Hippocampal formation (tissue), 2 donors: ENCODE results near the gene ANKRD33.

ENCODE experiments used
- DNase-seq, 2 donors: peaks; one replicate each; lab custom pipeline; 2025; lab: John Stamatoyannopoulos, UW

Gene ANKRD33

DNA sequence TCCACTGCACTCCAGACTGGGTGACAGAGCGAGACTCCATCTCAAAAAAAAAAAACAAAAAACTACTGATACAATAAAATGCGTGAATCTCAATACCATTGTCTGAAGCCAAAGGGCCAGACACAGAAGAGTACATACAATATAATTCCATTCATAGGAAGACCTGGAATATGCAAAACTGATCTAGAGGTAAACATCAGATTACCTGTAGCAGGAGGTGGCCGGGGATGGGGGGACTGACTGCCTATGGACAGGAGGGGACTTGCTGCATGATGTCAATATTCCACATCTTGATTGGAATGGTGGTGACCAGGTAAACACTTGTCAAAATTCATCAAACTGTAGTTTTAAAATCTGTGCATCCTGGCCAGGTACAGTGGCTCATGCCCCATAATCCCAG, 26.9 kb upstream of the ANKRD33 start:
- DNase-seq = no peak

DNA sequence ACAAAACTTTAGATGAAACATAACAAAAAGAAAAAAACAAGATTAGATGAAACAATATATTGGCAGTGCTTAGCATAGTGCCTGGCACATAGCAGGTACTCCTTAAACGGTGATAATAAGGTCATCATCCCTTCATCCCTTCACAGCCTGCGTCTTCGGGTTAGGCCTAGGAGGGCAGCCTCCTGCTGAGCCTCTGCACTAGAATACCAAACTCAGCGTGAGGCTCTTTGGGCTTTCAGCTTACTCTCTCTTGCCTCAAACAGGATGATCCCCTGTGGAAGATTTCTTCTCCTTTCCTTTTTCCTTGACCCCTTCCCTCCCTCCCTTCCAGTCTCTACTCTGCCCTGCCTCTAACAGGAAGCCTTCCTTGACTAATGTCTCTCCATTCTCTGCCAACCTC, 25.0 kb upstream of the ANKRD33 start:
- no peak for DNase-seq

DNA sequence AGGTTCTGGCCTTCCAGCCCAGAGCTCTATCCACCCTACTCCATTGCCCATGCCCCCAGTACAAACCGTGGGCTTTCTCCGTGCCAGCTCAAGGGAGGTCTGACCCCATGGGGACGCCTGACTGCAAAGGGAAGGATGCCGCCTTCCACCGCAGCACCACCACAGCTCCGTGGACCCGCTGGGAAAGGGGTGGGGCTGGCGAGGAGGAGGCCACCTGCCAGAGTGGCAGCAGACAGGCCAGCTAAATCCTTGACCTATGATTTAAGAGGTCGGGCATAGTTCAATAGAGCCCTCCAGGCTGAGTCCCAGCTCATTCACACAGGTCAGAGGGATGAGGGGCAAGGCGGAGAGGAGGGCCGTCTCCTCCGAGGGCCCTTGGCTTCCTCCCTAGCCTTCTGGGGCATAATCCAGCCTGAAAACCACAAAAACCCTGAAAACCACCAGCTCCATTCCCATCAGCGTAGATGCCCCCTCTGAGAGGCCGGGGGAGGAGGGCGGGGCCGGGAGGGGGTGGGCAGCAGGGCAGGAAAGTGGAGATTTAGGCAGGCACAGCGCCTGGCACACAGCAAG, 24.5 kb upstream of the ANKRD33 start:
- no peak for DNase-seq

DNA sequence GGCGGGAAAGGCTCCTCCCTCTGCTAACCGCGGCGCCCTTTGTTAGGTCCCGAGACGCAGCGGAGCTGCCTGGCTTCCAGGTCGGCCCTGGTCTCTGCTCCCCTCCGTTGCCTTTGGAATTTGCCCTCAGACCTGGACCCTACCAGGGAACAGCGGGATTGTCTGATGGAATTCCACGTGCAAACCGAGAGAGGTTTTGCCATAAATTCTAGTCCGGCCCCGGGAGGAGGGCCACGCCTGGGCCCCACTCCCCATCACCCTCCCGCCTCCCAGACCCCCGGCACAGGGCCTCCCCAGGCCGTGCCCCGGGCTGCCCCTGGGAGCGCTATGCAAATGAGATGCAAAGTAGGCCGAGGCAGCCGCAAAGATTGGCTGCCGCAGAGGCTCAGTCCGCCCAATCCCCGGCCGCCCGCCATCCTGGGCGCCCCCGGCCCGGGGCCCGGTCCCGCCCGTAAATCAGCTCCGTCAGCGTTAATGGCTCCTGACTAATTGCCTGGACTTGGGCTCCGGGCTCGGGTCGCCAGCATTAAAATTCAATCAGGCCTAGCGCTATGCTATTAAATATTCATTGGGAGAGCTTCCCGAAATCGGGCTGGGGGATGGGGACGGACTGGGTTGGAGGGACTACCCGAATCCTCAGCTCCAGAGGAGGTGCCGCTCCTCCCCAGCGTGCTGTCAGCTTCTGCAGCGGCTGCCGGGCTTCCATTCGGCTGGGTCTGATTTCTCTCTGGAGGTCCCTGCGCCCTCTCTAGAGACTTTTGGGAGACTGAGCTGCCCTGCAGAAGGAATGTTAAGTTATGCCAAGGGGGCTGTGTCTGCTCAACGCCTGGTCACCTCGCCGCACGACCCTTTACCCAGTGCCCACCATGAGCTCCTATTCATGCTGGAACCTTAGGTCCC, 23.7 kb upstream of the ANKRD33 start:
- DNase-seq = no peak

DNA sequence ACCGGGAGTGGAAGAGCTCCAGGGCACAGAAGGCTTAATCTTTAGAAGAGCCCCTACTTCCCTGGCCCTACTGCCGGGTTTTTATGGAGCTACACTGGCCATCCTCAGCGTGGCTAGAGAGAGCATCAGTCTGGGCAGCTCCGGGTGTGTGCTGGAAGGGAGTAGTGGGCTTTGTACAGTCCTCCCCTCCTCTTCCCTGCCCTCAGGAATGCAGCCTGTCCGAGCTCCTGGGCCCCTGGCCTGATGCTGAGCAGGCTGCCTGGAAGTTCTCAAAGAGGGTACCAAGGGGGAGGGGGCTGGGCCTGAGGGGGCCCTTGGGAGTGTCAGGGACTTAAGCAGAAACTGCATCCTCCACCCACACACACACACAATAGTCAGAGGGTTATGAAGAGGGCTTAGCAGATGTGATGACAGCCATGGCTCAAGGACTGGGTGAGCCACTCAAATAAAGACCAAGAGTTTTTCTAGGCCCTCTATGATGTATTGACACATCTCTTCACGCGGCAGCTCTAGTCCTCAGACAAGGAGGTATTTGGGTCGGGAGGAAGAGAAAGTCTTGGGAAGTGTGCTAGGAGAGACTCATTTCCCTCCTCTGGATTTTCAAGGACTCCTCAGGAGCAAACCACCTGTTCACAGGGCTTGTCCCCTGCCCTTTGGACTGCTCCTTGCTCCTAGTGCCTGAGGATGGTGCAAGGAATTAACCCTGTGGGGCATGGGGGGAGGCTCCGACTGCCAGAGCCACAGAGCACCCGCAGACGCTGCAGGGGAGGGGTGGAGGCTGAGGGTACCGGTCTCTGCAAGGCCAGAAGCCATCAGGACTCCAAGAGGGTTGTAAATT, 22.9 kb upstream of the ANKRD33 start:
- no peak for DNase-seq

DNA sequence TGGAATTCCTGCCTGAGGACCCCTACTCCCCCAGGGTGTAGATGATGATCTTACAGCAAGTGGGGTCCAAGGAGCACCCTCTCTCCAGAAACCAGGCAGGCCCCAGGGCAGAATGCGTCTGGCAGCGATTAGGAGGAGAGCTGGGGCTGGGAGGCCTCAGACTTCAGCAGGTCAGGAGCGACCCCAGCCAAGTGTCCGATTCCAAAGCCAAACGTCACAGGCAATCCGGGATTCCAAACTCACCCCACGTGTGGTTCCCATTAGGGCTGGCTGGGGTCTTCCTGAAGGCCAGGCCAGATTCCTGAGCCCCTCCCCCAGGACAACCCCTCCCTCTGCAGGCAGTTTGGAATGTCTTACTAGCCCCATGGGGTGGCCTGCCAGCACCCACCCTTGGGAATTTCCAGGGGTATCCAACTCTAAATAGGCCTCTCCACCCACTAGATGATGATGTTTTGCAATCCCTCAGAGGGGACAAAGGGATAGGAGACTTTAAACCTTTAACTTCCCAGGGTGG, 22.1 kb upstream of the ANKRD33 start:
- DNase-seq = no peak

DNA sequence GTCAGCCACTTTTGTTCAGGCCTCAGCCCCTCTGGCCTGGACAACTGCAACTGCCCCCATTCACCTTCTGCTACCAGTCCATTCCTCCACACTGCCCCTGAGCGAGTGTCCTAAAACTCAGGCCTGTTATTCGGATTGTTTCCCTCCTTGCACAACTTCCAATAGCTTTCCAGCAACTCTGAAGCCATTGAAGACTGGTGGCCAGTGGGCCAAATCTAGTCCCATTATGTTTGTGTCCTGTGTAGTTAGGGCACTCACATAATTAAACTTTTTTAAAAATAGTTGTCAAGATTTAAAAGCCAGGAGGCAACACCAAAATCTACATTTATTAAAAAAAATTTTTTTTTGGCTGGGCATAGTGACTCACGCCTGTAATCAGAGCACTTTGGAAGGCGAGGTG, 21.6 kb upstream of the ANKRD33 start:
- no peak for DNase-seq

DNA sequence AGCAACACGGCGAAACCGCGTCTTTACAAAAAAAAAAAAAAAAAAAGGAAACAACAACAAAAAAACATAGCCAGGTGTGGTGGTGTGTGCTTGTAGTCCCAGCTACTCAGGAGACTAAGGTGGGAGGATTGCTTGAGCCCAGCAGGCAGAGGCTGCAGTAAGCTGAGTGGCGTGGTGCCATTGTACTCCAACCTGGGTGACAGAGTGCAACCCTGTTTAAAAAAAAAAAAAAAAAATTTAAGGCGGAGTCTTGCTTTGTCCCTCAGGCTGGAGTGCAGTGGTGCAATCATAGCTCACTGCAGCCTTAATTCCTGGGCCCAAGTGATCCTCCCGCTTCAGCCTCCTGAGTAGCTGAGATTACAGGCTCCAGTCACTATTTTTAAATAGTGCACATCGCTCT, 21.1 kb upstream of the ANKRD33 start:
- no peak for DNase-seq

DNA sequence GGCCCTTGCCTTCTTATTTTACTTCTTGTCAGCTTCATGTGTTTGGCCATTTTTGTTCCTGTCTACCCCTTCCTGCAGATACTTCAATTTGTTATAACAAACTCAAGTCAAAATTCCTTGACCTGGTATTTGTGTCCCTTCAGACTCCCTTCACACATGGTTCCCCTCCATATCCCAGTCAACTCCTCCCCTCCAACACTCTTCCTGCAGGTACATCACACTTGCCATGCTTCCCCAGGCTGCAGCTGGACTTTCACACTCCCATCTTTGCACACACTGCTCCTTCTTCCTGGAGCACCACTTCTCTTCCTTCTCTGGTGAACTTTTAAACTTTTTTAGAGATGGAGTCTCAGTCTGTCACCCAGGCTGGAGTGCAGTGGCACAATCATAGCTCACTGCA, 20.5 kb upstream of the ANKRD33 start:
- DNase-seq = no peak

DNA sequence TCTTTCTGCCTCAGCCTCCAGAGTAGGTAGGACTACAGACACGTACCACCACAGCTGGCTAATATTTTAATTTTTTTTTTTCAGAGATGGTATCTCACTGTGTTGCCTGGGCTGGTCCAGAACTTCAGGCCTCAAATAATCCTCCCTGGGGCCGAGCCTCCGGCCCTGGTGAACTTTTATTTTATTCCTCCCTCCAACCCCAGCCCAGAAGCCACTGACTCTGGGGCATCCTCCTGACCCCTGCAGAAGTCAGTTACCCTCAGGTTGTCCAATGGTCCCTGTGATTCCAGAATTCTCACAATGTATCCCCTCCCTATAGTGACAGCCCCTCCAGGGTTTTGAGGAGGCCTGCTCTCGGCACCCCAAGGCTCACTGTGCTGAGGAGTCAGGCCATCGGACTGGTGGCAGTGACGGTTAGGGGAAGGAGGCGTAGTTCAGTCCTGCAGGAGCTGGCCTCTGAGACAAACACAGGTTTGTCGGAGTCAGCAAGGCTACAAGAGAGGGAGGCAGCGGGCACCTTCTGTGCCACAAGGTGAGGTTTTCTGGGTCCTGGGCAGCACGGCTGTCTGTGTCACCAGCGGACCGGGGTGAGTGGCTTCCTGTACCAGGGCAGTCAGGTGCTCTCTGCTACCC, 20.0 kb upstream of the ANKRD33 start:
- no peak for DNase-seq

DNA sequence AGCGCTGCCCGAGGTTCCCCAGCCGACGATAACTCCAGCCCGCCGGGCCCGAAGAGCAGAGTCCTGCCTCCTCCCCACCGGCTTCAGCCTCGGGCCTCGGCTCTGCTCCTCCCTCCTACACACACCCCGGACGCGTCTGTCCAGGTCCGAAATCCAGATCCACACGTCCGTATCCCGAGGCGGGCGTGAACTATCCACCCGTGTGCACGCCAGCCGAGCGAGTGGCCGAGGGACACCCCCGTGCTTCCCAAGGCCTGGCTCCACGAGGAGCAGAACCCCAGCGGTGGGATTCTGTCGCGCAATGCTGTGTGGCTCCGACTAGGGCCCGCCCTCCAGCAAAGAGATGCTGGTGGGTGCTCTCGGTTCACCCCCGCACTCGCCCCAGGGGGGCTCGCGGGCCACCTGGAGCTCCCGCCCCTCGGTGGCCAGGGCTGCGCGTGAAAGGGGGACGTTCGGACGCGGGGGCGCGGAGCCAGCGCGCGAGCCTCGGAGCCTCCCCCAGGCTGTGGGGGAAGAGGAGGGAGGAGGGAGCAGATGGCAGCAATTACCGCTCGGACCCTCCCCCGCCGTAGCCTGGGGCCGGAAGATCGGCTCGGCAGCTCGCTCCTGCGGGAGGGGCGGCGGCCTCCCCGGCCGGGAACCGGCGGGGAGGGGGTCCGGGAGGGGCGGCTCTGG, 18.9 kb upstream of the ANKRD33 start:
- no peak for DNase-seq

DNA sequence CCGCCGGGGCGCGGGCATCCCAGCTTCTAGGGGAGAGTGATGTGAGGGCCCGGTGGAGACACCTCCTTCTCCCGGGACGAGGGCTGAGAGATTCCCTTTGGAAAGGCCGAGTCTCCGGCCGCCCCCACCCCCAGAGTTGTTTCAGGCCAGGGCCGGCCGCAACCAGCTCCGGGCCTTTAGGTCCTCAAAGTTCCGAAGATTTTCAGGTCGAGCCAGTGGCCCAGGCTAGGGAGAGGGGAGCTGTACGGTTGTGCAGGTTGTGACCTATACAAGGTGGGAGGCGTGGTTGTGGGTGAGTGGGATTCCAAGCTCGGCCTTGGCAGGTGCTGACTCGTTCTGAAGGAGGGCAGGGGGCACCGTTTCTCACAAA, 18.4 kb upstream of the ANKRD33 start:
- DNase-seq = no peak

DNA sequence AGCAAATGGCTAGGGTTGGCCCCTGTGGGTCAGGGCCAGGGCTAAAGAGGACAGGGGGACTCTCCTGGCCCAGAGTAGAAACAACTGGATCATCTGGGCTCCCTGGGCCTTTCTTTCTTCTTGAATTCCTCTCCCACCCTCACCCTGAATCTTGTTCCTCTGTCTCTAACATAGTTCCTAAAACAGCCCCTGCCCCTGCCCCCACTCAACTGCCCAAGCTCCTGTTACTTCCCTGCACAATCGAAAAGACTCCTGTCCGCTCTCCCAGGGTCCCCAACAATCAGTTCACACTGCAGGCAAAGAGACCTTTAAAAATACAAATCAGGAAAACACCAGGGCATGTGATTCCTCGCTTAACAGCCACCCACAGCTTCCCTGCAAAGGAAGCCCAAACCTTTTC, 18.0 kb upstream of the ANKRD33 start:
- no peak for DNase-seq

DNA sequence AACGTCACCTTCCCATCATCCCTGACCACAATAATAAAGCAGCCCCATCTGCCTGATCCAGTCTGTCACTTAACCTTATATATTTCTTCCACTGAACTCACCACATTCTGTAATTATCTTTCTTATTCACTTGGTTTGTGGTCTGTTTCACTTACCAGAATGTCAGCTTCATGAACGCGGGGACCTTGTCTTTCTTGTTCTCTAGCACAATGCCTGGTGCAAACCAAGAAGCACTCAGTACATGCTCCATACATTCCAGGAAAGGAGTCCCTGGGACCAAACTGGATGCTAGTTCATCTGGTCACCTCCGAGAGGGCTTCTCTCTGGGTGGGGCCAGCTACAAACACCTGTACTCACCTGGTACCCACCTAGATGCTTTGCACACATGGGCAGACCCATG, 17.4 kb upstream of the ANKRD33 start:
- no peak for DNase-seq

DNA sequence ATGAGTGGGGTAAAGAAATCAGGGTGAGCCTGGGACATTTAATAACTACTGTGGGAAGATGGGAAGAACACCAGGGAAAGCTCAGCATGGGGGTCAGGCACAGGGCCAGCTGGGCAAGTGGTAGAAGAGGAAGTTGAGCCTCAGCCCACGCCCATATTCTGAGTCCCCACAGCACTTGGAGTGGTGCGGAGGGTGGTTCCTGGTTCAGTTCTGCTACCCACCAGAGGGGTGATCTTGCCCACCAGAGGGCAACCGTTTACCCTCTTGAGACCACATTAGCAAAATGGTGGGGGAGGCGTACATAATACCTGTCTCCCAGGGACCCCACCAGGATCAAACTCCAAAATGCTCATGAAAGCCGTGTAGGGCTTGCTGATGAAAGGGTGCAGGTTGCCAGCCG, 16.8 kb upstream of the ANKRD33 start:
- DNase-seq = no peak

DNA sequence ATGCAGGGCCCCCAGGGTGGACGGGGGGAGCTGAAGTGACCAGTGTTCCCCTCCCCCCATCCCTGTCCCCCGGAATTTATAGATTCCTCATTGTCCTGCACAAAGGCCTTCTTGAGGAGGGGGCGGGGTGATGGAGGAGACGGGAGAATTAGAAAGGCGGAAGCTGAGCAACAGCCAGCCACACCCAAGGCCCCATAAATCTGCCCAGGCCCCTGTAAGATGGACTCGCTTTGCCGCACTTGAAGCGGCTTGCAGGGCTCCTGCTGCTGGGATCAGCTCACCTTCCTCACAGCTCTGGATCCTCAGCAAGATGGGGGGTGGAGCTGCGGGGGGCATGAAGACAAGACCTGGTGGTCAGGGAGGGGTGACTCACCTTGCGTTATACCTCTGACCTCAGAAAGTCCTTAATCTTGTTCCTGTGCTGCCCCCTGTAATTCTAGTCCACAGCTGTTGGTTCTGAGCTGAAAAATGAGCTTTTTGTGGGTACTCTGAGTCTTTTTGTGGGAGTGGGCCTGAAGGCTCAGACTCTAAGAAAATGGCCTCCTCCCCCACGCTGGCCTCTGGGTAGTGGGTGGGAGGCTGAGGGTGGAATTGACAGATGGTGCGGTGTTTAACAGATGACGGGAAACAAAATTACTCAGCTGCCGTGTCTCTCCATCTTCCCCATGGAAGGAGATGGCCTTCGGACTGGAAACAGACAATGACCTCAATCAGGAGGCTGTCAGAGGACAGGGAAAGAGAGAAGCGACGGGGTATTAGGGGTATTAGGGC, 15.8 kb upstream of the ANKRD33 start:
- no peak for DNase-seq

DNA sequence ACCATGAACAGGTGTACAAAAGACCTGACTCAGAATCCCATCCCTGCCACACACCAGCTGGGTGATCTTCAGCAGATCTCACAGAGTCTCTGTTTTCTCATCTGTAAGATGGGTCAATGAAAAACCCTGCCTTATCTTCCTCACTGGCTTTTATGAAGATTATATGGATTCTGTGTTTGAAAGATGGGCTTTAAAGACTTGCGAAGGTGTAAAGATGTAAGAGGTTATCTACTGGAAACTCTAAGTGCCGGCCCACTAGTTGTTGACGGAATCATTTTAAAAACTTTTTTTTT, 15.3 kb upstream of the ANKRD33 start:
- no peak for DNase-seq

DNA sequence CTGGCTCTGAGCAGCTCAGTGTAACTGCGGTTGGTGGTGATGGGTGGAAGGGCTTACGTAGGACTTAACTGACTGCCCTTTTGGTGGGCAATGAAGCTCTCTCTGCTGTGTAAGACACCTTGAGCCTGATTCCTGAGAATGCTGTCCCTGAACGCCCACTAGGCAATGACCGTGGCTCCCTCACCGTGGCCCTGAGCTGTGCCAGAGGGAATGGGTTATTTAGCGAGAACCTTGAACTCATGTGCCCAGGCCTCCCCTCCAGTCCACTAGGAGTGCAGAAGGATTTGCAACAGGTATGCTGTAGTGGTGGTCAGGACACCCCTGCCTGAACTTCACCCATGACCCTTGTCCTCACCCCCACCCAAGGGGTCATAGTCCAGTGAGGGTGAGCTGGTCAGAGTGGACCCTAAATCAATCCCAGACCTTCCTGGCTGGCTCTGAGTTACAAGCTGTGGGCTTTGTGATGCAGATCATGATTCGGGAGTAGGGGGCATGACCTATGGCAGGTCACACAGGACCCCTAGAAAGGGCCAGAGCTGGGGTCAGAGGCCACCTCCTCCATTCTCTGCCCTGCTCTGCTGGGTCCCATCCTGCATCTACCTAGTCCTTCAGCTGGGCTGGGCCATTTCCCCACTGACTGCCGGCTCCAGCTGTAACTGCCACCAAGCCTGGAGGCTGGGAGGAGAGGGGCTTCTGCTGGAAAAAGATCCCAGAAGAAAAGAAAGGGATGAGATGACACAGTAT, 14.5 kb upstream of the ANKRD33 start:
- no peak for DNase-seq

DNA sequence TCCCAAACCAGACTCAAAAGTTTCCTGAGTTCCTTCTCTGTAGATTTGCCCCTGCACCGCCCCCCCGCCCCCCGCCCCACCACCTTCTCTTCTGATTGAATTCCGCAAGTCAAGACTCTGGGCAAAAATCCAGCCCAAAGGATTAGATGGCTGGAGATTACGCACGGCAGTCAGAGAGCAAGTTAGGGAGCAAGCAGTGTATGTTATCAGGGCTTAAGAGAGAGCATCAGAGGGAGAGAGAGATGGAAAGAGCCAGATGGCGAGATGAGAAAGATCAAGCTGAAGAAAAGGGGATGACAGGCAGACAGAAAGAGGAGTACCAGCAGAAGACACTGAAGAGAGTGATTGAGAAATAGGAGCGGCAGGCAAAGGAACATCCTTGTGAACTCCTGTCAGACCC, 13.9 kb upstream of the ANKRD33 start:
- DNase-seq = no peak

DNA sequence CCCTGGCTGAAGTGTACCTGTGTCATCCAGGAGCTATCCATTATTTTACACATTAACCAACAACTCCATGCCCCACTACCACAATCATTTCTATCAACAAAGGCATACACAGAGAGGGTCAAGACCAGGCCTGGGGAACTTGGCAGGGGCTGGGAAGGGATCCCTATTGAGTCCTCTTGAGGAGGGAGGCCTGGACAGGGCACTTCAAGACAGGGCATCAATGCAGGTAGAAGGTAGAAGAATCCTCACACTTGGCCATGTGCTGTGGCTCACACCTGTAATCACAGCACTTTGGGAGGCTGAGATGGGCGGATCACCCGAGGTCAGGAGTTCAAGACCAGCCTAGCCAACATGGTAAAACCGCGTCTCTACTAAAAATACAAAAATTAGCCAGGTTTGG, 13.4 kb upstream of the ANKRD33 start:
- DNase-seq = no peak
